Fibroblast of skin of back (primary cell): ENCODE measurements around the gene AHR.
"Not testable (repeated sequence)": the region's sequence is repeated elsewhere in the genome, so short reads cannot be mapped to it uniquely, and the experiment has no call there.

Experiments used
- DNase-seq: peaks from one replicate; pipeline ENCODE4 v3.0.0-alpha.2; 2013

Gene AHR

DNA sequence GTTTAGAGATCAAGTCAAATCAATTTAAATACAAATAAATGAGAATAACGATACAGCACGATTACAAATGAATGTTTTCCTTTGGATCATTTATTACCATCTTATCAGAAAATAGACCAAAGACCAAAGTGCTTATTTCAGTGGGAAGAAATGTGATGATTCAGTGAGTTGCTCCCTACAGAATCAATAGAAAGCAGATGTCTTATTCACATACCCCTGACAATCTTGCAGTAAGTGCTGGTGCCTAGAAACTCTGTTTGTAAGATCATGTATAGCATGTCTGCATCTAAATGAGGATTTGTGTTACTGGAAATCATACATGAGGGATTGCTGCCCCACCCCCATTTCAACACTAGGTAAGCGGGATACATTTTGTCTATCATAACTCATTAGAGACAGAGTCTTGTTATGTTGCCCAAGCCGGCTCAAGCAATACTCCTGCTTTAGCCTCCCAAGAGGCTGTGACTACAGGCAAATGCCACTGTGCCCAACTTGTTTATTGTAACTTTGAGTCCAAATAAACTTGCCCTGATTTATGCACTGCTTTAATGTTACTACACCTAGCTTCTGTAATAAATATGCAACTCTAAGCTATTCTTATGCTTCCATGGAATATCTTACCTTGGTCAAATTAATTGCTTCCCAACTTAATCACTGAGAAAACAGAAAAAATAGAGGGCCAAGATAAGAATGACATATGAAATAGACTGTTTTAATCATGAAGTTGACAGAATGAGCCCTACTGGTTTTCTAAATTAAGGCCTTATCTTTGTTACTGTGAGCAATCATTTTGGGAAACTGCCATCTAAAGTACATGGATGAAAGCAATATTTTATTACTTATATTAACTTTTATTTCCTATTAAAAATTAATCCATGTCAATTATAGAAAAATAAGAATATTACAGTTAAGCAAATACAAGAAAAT, 82.5 kb downstream of the AHR start:
- DNase-seq = peak; percentile 55

DNA sequence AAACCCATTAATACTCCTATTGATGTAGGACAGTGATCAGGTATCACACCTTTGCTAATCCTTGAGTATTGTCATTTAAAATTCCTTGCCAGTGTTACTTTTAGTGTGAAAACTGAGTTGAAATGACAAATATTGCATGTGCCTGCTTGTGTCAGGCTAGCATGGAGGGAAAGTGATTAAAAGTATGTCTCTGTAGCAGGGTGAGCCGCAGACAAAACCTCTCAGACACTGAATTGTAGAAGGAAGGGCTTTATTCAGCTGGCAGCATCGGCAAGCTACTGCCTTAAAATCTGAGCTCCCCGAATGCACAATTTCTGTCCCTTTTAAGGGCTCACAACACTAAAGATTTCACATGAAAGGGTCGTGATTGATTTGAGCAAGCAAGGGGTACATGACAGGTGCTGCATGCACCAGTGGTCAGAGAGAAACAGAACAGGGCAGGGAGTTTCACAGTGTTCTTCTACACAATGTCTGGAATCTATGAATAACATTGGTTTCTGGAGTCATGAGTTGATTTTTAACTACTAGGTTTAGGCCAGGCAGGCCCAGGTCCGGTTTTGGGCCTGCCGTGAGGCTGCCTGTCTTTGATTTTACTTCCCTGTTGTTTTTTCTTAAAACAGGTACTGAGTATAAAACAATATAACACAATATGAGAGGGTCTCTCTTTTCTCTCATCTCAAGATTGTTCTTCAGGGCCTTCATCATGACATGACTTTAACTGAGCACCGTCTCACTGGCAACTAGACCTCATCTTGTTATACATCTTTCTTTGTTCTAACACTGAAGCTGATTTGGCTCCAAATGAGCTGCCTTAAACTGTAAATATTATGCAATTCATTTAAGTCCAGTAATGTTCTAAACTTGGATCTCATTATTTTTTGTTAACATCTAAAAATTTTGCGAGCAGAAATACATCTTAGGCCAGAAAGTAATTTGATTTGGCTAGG, 84.2 kb downstream of the AHR start:
- DNase-seq = not testable (repeated sequence)

DNA sequence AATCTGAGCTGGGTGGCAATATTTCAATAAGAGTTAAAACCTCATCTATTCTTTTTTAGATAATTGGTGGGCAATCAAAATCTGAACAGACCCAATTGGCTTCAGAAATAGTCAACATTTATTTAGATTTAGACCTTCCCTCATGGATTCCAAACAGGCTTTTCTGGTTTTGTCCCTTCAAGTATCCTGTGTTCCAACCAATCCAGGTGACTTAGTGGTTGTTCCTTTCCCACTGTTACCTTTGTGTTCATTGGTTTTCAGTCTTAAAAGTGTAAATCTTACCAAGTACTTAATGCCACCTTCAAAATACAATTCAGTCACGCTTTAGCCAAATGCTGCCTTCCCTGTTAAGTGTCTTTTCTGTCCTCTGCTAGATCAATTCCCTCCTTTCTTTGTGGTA, 85.9 kb downstream of the AHR start:
- no peak for DNase-seq

DNA sequence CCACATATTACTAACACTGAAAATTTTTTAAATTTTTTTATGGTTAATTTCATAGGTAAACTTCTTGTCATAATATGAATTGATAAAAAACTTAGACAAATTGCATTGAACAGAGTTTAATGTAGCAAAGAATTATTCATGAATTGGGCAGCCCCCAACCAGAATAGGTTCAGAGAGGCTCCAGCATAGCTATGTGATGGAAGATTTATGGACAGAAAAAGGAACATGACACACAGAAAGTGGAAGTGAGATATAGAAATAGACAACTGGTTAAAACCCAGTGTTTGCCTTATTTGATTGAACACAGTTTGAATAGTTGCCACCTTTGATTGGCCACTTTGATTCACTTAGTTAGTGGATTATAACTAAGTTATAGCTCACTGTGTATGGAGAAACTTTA, 87.2 kb downstream of the AHR start:
- no peak for DNase-seq

DNA sequence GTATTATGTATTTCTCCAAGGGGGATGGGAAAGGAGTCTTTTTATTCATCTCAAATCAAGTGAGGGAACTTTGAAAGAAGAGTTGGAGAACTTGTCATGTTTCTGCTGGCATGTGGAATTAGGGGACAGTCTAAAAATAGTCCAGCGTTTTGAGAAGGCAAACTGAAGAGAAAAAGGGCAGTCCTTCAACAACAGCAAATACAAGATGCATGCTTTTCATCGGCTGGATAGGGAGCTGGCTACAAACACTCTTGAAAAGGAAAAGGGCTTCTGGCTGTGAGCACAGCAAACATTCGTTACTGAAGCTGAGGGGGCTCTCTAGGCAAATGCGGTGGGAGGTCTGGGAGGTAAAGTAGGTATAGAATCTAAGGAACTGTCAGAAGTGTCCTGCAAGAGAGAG, 91.9 kb downstream of the AHR start:
- no peak for DNase-seq

DNA sequence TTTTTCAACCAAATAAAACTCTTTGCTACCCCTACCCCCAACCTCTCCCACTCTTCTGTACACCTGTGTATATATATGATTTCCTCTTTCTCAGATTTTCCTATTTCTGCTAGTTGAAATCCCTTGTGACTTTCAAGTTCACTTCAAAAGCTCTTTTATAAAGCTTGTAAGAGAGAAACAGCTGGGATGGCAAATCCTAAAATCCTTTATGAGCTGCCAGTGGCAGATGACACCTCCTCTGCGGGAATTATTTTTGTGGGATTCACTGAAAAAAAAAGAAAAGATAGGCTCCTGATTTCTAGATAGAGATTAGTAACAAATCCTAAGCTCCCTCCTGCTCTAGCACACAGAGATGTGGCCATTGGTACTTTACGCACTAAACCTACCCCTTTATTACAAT, 92.9 kb downstream of the AHR start:
- no peak for DNase-seq

DNA sequence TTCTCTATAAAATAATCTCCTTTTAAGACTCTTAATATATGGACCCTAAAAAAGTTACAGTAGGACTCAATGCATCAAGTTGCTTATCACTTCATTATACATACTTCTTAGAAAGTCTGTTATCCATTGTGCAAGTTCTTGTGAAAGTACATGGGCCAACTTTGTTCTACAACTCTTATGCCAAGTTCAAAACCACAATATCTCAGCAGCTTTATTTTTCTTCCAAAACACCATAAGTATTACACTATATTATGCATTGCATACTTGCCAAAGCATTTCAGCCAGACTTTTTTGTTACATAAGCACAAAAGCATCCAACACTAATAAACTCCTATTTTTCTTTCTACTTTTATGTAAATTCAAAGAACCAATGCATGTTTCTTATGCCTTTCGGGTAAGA, 94.4 kb downstream of the AHR start:
- peak; percentile 84 for DNase-seq

DNA sequence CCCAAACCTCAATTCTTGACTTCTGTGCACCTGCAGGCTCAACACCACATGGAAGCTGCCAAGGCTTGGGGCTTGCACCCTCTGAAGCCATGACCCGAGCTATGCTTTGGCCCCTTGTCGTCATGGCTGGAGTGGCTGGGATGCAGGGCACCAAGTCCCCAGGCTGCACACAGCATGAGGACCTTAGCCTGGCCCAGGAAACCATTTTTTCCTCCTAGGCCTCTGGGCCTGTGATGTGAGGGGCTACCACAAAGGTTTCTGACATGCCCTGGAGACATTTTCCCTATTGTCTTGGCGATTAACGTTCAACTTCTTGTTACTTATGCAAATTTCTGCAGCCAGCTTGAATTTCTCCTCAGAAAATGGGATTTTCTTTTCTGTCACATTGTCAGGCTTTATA, 96.1 kb downstream of the AHR start:
- not testable (repeated sequence) for DNase-seq
